Stimulated activated CD8-positive, alpha-beta memory T cell treated with anti-CD3 and anti-CD28 coated beads, Interleukin-7, amount 100 ng/mL, for 24 hours (primary cell): ENCODE results near the gene RHOD.

Experiments
- DNase-seq: peaks from one replicate; pipeline ENCODE4 v3.0.0-alpha.2; 2020; ENCODE audit warnings: low read depth

RHOD gene

GRCh38 chr11:67056267-67057204 is at the start of gene RHOD:
Gene RHOD, plus strand, starts transcription at chr11:67056847. Its CDS starts 56 bp downstream, at chr11:67056903.
- no peak for DNase-seq

GRCh38 chr11:67007126-67007525 is 49.5 kb upstream of the RHOD start:
- DNase-seq, result no peak

DNA sequence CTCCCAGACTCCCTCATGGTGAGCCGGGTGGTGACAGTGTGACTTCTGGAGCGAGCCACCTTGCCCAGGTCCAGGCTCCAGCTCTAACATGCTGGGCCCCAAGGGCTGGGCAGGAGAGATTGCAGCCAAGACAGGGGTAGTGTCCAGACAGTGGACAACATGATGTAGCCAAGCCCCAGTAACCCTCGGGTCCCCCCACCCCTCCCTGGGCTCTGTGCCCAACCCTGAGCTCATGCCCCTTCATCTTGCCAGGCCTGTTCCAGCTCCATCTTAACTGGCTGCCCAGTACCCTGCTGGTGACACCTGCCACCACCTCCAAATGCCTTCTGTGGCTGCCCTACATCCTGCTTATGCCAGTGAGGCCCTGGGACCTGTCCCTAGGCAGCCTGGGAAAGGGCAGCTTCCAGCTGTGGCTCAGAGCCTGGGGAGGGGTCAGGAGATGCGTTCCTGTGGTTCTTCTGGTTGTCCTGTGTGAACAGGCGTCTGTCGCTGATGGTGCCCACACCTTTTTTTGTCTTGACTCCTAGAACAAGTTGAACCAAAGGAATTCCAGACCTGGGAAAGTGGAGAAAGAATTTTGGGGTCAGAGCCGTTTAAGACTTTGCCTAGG is 46.2 kb upstream of the RHOD start:
- no peak for DNase-seq

GRCh38 chr11:67013511-67014045 is 43.1 kb upstream of the RHOD start:
- no peak for DNase-seq

DNA sequence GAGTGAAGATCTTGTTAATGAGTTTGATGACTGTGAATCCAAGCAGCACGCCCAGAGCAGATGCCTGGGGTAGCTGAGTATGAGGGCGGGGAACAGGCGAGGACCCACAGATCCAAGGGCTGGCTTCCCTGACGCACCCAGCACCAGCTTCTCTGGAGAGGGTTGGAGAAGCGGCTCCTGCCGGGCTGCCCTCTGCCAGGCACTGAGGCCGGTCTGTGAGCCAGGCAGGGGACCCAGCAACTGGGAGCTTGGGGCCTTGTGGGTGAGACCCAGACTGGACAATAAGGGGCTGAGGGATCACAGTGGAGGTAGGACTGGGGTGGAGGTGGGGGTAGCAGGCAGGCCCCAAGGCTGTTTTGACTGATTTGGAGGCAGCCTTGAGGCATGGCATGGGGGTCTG is 42.3 kb upstream of the RHOD start:
- no peak for DNase-seq

DNA sequence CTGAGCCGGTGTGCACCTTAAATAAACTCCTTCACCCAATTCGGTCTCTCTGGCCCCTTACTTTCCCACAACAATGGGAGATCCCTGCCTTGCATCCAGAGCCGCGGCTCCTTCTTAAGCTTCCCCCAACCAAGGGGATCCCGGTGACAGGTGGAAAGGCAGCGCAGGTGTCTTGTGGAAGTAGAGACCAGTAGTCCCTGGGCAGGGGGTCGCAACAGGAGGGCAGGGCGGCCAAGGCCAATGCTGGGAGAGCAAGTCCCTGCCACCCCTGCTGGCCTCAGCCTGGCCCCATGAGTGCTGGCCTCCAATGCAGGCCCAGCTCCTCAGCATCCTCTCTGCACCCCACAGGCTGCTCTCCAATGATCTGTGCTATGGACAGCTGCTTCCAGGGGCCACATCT is 41.6 kb upstream of the RHOD start:
- DNase-seq, result no peak

GRCh38 chr11:67016550-67016949 is 40.1 kb upstream of the RHOD start:
- no peak for DNase-seq

DNA sequence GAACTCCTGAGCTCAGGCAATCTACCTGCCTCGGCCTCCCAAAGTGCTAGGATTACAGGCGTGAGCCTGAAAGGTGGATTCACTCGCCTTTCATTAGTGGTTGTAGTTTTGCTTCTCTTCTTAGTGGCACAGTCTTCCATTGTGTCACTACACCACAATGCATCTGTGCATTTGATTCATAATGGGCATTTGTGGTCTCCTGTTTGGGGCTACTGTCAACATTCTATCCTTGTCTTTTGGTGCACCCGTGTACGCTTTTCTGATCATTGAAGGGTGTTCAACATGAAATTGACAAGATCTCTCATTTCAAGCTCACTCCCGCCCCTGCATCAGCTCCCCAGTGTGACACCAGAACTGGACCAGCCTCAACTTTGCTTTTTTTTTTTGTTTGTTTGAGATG is 35.7 kb upstream of the RHOD start:
- DNase-seq, result no peak

- DNase-seq, result no peak
These were observed 34.2 kb upstream of the RHOD start for GRCh38 chr11:67022341-67022933.

DNA sequence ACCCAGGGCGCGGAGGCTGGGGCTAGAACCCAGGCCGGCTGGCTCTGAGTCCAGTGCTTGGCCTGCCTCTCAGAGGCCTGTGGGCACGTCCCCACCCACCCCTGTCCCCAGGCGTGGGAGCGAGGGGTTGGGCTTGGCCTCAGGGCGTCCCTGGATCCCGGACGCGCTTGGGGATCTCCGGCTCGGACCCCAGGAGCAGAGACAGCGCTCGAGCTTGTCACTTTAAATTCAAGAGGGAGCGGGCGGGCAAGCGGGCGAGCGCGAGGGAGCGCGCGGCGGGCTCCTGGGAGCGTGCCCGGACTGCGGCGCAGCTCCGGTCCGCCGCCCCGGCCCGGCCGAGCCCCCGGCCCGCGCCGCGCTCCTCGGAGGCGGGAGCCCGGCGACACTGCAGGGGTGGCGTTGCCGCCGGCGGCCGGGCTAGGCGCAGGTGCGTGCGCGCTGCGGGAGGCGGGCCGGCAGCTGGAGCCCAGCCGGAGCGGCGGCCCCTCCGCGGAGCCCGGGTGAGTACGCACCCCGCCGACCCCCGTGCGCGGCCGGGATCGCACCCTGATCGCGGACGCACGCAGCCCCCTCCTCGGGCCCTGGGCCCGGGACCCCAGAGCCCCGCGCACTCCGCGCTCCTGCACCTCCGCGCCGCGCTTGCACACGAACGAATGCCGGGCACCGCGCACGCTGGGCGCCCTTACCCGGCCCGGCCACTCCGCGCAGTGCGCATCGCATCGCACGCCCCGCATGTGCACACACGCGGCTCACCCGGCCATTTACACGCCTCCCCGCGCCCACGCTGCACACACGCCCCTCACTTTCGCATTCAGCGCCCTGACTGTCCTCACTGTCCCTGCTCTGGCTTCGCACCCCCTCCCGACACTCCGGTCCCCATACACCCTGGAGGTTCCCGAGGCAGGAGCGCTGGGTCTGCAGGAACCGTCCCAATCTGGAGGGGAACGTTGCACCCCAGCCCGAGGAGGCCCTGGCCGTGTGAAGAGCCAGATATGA is 33.4 kb upstream of the RHOD start, which contains the start of gene SYT12:
Gene SYT12, plus strand, starts transcription at position 174 of the 996 bp plus-strand sequence. CDS start 7,011 bp downstream, outside the sequence.
- DNase-seq, result no peak

DNA sequence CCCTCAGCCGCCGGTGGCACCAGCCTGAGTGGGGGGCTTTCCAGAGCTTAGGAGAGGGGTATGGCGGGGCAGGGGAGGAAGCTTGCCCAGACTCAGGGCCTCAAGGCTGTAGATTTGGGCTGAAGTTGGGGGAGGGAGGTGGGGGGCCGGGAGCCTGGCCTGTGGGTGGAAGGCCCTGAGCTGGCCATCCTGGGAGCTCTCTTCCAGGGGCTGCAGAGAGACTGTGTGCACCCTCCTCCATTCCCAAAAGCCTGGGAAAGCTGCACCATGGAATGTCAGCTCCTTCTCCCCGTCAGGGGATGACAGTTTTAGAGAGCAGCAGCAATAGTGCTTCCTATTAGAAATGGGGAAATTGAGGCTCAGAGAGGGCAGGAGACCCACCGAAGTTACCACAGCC is 32.7 kb upstream of the RHOD start:
- DNase-seq, result no peak

DNA sequence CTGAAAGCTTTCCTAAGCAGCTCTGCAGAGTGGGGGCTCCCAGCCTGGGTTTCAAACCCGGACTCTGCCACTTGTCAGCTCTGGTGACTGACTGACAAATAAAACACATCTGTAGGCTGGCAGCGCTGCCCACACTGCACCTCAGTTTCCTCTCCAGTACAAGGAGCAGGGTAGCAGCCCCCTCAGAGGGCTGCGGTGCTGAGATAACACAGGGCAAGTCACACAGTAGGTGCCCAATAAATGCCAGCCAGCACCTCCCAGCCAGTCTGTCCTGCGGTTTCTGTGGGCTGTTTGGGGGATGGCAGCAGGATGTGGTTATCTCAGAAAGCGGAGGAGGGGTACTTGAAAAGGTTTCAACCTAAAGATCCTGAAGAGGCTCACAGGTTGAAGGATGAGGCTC is 32.2 kb upstream of the RHOD start:
- no peak for DNase-seq

- no peak for DNase-seq
These were observed 31.7 kb upstream of the RHOD start for GRCh38 chr11:67024966-67025365.

DNA sequence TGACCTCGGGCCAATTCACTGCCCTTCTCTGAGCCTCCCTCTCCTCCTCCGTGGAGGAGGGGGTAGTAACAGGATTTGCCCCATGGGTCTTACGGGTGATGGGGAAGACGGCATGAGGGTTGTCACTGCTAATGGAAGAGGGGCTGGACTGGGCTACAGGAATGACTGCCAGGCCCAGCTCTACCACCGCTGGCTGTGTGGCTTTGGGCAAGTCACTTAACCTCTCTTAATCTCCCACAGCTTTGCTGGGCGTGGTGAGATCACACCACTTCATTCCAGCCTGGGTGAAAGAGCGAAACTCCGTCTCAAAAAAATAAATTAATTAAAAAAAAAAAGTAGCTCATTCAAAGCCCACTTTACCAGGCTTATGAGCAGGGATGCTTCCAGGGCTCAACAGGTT is 30.9 kb upstream of the RHOD start:
- no peak for DNase-seq

DNA sequence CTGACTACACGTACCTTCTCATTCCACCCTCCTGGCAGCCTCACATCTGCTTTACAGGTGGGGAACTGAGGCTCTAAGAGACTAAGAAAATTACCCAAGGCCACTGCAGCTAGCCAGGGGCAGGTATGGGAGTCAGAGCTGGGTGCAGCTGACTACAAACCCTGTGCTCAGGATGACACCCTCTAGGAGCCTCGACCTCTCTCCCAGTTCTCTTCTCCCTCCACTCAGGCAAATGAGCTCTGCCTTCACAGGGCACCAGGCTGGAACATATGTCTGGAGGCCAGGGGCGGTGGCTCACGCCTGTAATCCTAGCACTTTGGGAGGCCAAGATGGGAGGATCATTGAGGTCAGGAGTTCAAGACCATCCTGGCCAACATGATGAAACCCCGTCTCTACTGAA is 29.7 kb upstream of the RHOD start:
- no peak for DNase-seq

DNA sequence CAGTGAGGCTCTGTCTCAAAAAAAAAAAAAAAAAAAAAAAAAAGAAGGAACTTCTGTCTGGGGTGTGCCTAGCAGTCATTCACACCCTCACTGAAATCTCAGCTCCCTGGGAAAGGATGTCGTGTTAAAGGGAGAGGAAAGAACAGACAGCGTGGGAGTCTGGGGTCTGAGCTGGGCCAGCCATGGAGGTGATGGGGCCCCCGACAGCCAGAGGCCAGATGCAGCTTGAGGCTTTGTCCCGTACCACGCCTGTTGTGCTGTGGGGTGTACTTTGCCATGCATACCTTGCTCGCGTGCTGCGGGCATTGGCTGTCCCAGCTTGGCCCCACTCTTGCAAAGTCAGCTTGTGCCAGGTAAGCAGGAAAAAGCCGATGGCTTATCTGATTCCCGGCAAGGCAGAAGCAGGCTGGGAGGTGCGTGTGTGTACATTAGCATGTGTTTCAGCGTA is 29.1 kb upstream of the RHOD start:
- no peak for DNase-seq

DNA sequence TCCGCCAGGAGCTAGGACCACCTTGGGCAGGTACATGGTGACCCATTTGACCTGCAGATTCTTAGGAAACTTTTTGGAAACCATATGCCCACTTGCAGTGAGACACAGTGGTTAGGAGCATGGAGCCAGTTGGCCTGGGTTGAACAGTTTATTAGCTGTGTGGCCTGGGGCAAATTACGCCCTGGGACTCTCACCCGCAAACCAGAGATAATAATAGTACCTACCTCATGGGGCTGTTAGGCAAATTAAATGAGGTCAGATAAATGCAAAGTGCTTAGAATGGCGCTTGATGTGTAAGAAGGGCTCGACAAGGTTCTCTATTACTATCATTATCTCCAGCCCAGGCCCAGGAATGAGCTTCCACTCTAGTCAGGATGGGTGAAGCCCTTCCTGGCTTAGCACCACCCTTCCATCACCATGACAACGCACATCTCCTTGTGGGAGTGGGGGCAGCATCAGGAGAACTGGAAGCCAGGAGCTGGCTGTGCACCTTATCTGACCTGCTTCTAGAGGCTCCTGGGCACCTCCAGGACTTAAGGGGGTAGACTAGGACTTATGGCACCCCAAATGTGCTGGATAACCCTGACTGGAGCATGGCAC is 28.6 kb upstream of the RHOD start:
- DNase-seq, result no peak

GRCh38 chr11:67029146-67029545 is 27.5 kb upstream of the RHOD start:
- DNase-seq, result no peak

DNA sequence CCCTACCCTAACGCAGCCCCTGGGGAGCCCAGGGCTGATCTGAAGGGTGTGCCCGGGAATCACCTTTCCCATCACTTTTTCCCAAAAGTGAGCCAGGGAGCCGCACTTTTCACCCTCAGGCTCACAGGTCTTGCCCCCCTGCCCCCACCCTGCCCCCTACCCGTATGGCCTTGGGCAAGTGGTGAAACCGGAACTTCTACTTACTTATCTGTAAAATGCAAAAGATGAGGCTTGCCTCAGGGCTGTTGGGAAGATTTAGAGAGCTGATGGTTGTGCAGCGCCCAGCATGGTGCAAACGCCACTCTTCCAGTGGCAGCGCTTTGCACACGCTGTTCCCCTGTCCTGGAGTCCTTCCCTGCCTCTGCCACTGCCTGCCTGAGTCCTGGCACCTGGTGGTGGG is 25.7 kb upstream of the RHOD start:
- DNase-seq, result no peak

DNA sequence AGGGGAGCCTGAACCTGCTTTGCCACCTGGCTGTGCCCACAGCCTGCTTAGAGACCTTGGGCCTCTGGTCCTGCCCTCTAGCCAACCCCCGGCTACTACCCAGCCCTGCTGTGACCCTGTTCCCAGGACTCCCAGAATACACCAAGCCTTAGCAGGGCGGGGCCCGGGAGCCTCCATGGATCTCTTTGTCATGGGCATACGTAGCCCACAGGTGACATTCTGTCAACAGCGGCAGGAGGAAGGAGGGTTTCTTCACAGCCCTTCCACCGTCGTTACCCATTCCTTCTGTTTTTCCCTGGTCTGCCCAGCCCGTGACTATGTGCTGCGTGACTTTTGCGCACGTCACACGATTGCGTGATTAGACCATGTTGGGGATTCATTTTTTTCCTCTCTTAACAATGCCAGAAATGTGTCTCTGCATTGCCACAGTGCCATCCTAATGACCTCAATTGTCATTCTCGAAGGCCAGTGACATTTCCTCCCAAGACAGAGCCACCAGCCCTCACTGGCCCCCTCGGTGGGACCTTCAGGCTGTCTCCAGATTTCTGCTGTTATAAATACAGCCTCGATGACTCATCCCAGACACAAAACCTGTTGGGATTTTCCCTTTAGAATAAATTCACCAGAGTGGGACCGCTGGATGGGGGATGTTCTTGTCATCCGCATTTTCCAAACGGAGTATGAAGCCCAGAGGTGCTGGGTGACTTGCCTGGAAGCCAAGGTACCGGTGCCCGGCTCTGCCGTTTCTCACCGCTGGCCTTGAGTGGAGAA is 24.7 kb upstream of the RHOD start:
- DNase-seq, result no peak
